Dermis microvascular lymphatic vessel endothelial cell (primary cell): ENCODE measurements around the gene ADAM15. TPM values are rescaled to one million over a fixed set of nuclear protein-coding genes. Genes with fewer than 3 reads are reported as not detected.

Source experiments
- total RNA-seq: library from RNA; depleted of rRNA; stranded (reverse); fragments of >200 nt; gene quantifications from 2 replicates; pipeline ENCODE4 v1.2.1, GENCODE V29; 2014

Gene ADAM15
- total RNA-seq, 1 donor from 2014 or later: 178 TPM

Other genes starting within 250 kb of the ADAM15 start
- 1.0 and 1.8 TPM in 2 replicates for gene KCNN3, start 181.0 kb upstream of the ADAM15 start, total RNA-seq
- 8.6 and 12.0 TPM in 2 replicates for gene PMVK, start 114.6 kb upstream of the ADAM15 start, total RNA-seq
- gene PBXIP1, start 95.2 kb upstream of the ADAM15 start, total RNA-seq: 83.6 and 101 TPM in 2 replicates
- gene PYGO2, start 89.5 kb upstream of the ADAM15 start, total RNA-seq: 6.6 and 12.6 TPM in 2 replicates
- gene SHC1, start 80.6 kb upstream of the ADAM15 start, total RNA-seq: 217 and 297 TPM in 2 replicates
- 63.2 and 73.7 TPM in 2 replicates for gene CKS1B, start 76.6 kb upstream of the ADAM15 start, total RNA-seq
- gene FLAD1, start 68.0 kb upstream of the ADAM15 start, total RNA-seq: 17.1 and 21.5 TPM in 2 replicates
- gene LENEP, start 57.7 kb upstream of the ADAM15 start, total RNA-seq: 0.13 and 0.38 TPM in 2 replicates
- 6.3 and 10.6 TPM in 2 replicates for gene ZBTB7B, start 48.5 kb upstream of the ADAM15 start, total RNA-seq
- gene DCST2, start 17.5 kb upstream of the ADAM15 start, total RNA-seq: under 0.01 and 0.13 TPM in 2 replicates
- not detected in 2 replicates for gene DCST1, start 17.5 kb upstream of the ADAM15 start, total RNA-seq
- gene EFNA4, start 12.4 kb downstream of the ADAM15 start, total RNA-seq: 12.2 and 17.4 TPM in 2 replicates
- 1.3 and 1.6 TPM in 2 replicates for gene EFNA3, start 27.5 kb downstream of the ADAM15 start, total RNA-seq
- 132 and 215 TPM in 2 replicates for gene EFNA1, start 76.6 kb downstream of the ADAM15 start, total RNA-seq
- gene SLC50A1, start 84.5 kb downstream of the ADAM15 start, total RNA-seq: 48.5 and 48.7 TPM in 2 replicates
- 24.7 and 40.4 TPM in 2 replicates for gene DPM3, start 89.2 kb downstream of the ADAM15 start, total RNA-seq
- 126 and 157 TPM in 2 replicates for gene KRTCAP2, start 122.0 kb downstream of the ADAM15 start, total RNA-seq
- gene TRIM46, start 122.5 kb downstream of the ADAM15 start, total RNA-seq: 1.8 and 1.9 TPM in 2 replicates
- gene THBS3, start 156.6 kb downstream of the ADAM15 start, total RNA-seq: 11.0 and 19.5 TPM in 2 replicates
- 32.7 and 36.1 TPM in 2 replicates for gene MTX1, start 157.4 kb downstream of the ADAM15 start, total RNA-seq
- 3.0 and 4.2 TPM in 2 replicates for gene ENTREP3, start 204.2 kb downstream of the ADAM15 start, total RNA-seq
- 24.8 and 46.4 TPM in 2 replicates for gene SCAMP3, start 211.0 kb downstream of the ADAM15 start, total RNA-seq
- gene CLK2, start 222.2 kb downstream of the ADAM15 start, total RNA-seq: 13.6 and 23.4 TPM in 2 replicates
- gene HCN3, start 226.1 kb downstream of the ADAM15 start, total RNA-seq: 0.38 and 0.51 TPM in 2 replicates